NT2/D1 (cell line): ENCODE measurements around the gene TBL1XR1.

Source experiments
- SUZ12 ChIP-seq: IDR thresholded peaks from 2 replicates; pipeline ENCODE4 v1.6.1; 2011; ENCODE audit not compliant: insufficient read length, insufficient read depth; ENCODE audit errors: extremely low read depth
- YY1 ChIP-seq: IDR thresholded peaks from 2 replicates; pipeline ENCODE4 v1.6.1; 2011; ENCODE audit not compliant: insufficient read length, insufficient read depth

GRCh38 chr3:177026505-177027277, 170.6 kb downstream of the TBL1XR1 start:
- TF ChIP-seq YY1: no peak
- no peak for TF ChIP-seq SUZ12
